Mammary epithelial cell (primary cell): ENCODE data around the gene DNASE1L2.

Experiments
- EZH2 ChIP-seq: IDR thresholded peaks from 2 replicates; pipeline ENCODE4 v1.6.1; 2012; ENCODE audit warnings: low read length, inconsistent platforms, borderline replicate concordance
- TF ChIP-seq, protein P1 (sequence below), 2 donors: IDR thresholded peaks in 1 of 2; conservative IDR thresholded peaks in 1 of 2; 2 replicates each; pipeline ENCODE4 v1.5.1; 2011 to 2012; ENCODE audit warnings: inconsistent platforms in 2 of 2, low read length in 2 of 2, mild to moderate bottlenecking in 2 of 2, control low read depth in 1 of 2, low read depth in 1 of 2; ENCODE audit not compliant: insufficient read depth in 1 of 2; ENCODE audit errors: extremely low read depth in 1 of 2

- TF ChIP-seq, protein P1, sequence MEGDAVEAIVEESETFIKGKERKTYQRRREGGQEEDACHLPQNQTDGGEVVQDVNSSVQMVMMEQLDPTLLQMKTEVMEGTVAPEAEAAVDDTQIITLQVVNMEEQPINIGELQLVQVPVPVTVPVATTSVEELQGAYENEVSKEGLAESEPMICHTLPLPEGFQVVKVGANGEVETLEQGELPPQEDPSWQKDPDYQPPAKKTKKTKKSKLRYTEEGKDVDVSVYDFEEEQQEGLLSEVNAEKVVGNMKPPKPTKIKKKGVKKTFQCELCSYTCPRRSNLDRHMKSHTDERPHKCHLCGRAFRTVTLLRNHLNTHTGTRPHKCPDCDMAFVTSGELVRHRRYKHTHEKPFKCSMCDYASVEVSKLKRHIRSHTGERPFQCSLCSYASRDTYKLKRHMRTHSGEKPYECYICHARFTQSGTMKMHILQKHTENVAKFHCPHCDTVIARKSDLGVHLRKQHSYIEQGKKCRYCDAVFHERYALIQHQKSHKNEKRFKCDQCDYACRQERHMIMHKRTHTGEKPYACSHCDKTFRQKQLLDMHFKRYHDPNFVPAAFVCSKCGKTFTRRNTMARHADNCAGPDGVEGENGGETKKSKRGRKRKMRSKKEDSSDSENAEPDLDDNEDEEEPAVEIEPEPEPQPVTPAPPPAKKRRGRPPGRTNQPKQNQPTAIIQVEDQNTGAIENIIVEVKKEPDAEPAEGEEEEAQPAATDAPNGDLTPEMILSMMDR (conservative IDR thresholded peaks at IDR 0.05 in 1 of 2, IDR thresholded peaks at IDR 0.05 in 1 of 2; ENCODE audit: extremely low read depth in 1 of 2, insufficient read depth in 1 of 2, low read depth in 1 of 2, low read length in 2 of 2): no peak
- TF ChIP-seq EZH2: no peak
Measured at GRCh38 chr16:2206780-2207433, 29.3 kb upstream of the DNASE1L2 start.
